GM12878 (cell line): Measurements from ENCODE around the gene EWSR1. TPM values are rescaled to one million over a fixed set of nuclear protein-coding genes. Genes with fewer than 3 reads are reported as not detected.

Experiments
- ATAC-seq: fragments of 200-7000 bp; cut with Tn5 transposase; 3 replicates; pipeline ENCODE4 v1.9.1; 2020; ENCODE audit warnings: mild to moderate bottlenecking, moderate library complexity
- Bru-seq: library from RNA; stranded (reverse); fragments of 400-500 nt; gene quantifications from one replicate; lab custom pipeline; 2021; lab: Mats Ljungman, UMichigan
- BruChase-seq, 2 experiments: library from RNA; stranded (reverse); fragments of 400-500 nt; gene quantifications; one replicate each; lab custom pipeline; 2021; lab: Mats Ljungman, UMichigan
- BruUV-seq: library from RNA; stranded (reverse); fragments of 400-500 nt; replicated peaks from 2 replicates; lab custom pipeline; 2021; lab: Mats Ljungman, UMichigan
- CTCF ChIA-PET: fragments of 300-600 bp; sonication (Branson Sonifier 250); formaldehyde crosslinking; extraction: SDS; loops from one replicate; lab custom pipeline; 2021; ENCODE audit warnings: inconsistent platforms; lab: Yijun Ruan, JAX
- POLR2A ChIA-PET: fragments of 350-600 bp; formaldehyde crosslinking; extraction: SDS; loops from one replicate; lab custom pipeline; 2021; ENCODE audit warnings: inconsistent platforms; lab: Charles Lee
- RAD21 ChIA-PET: fragments of 300-600 bp; sonication (Branson Sonifier 250); formaldehyde crosslinking; loops from one replicate; lab custom pipeline; 2023; ENCODE audit warnings: antibody characterized with exemption; ENCODE audit not compliant: unreplicated experiment; lab: Charles Lee
- SMC1A ChIA-PET: fragments of 300-600 bp; sonication (Branson Sonifier 250); formaldehyde crosslinking; loops from one replicate; lab custom pipeline; 2023; ENCODE audit not compliant: unreplicated experiment, uncharacterized antibody; lab: Charles Lee
- DNase-seq: peaks from one replicate; pipeline ENCODE4 v3.0.0-alpha.2; 2011; ENCODE audit warnings: low read depth, low spot score
- FAIRE-seq: peaks from 3 replicates; lab custom pipeline; 2011; peaks lifted over from hg19 to GRCh38; lab: Jason Lieb, UNC
- H2AFZ ChIP-seq: 2 replicates; pipeline ENCODE4 v1.6.0; 2011; ENCODE audit warnings: low read depth, low read length, control low read depth; ENCODE audit not compliant: control insufficient read depth
- H3K27ac ChIP-seq: 2 replicates; pipeline ENCODE4 v1.5.1; 2011; ENCODE audit warnings: control low read depth; ENCODE audit not compliant: control insufficient read depth, insufficient read depth
- H3K27me3 ChIP-seq, 2 experiments: replicated peaks in 1 of 2; 2 replicates each; pipeline versions ENCODE4 v1.6.0 to v1.6.1; 2011; ENCODE audit warnings: low read length in 1 of 2; ENCODE audit not compliant: control insufficient read depth in 2 of 2, insufficient read depth in 2 of 2
- H3K36me3 ChIP-seq, 2 experiments: 2 replicates each; pipeline ENCODE4 v1.5.1; 2011; ENCODE audit warnings: low read length in 1 of 2; ENCODE audit not compliant: control insufficient read depth in 2 of 2, insufficient read depth in 2 of 2
- H3K4me1 ChIP-seq: 2 replicates; pipeline ENCODE4 v1.6.1; 2011; ENCODE audit warnings: mild to moderate bottlenecking, low read length, moderate library complexity, mixed read lengths; ENCODE audit not compliant: control insufficient read depth, insufficient read depth
- H3K4me2 ChIP-seq: 2 replicates; pipeline ENCODE4 v1.6.0; 2011; ENCODE audit warnings: control low read depth; ENCODE audit not compliant: control insufficient read depth, insufficient read depth
- H3K4me3 ChIP-seq: fragments of 200-600 bp; sonication (generic); 2 replicates; pipeline ENCODE4 v1.5.1; 2016
- H3K79me2 ChIP-seq: 2 replicates; pipeline ENCODE4 v1.6.0; 2011; ENCODE audit warnings: low read length; ENCODE audit not compliant: control insufficient read depth, insufficient read depth
- H3K9ac ChIP-seq: 2 replicates; pipeline ENCODE4 v1.8.0; 2011; ENCODE audit warnings: low read length, control low read depth, mixed read lengths; ENCODE audit not compliant: control insufficient read depth, insufficient read depth
- H3K9me3 ChIP-seq: replicated peaks from 3 replicates; pipeline ENCODE4 v1.5.1; 2011; ENCODE audit warnings: mild to moderate bottlenecking, low read length; ENCODE audit not compliant: control insufficient read depth, insufficient read depth
- H4K20me1 ChIP-seq: 2 replicates; pipeline ENCODE4 v1.6.0; 2011; ENCODE audit not compliant: control insufficient read depth, insufficient read depth
- BRCA1 ChIP-seq: IDR thresholded peaks from 2 replicates; pipeline ENCODE4 v1.6.1; 2011; ENCODE audit warnings: low read depth, low read length, improper control_type of control experiment
- IRF4 ChIP-seq: IDR thresholded peaks from 2 replicates; pipeline ENCODE4 v1.6.1; 2011; ENCODE audit warnings: low read depth, low read length
- RFX5 ChIP-seq: IDR thresholded peaks from 2 replicates; pipeline ENCODE4 v1.6.1; 2011; ENCODE audit warnings: low read depth, low read length, improper control_type of control experiment
- SUZ12 ChIP-seq: fragments of 200-600 bp; sonication (generic); IDR thresholded peaks from one replicate; pipeline ENCODE4 v1.6.1; 2018; ENCODE audit warnings: antibody characterized with exemption, mild to moderate bottlenecking; ENCODE audit not compliant: unreplicated experiment
- ZNF24 ChIP-seq: fragments of 450-650 bp; IDR thresholded peaks from 2 replicates; pipeline ENCODE4 v1.6.1; 2017; ENCODE audit warnings: antibody characterized with exemption, mild to moderate bottlenecking
- ZNF384 ChIP-seq: IDR thresholded peaks from 2 replicates; pipeline ENCODE4 v1.6.1; 2012; ENCODE audit warnings: low read depth, mild to moderate bottlenecking, low read length, improper control_type of control experiment, borderline replicate concordance
- WGBS: methylation state at CpG from one replicate; pipeline ENCODE4 v1.1.6; 2016; ENCODE audit warnings: low lambda C conversion rate; ENCODE audit not compliant: insufficient replicate concordance, insufficient coverage; ENCODE audit errors: missing lambda C conversion rate; 5-methylcytosine and 5-hydroxymethylcytosine counted together
- in situ Hi-C: fragments of 300-500 bp; cut with MboI; formaldehyde crosslinking; loops from 9 replicates; pipeline ENCODE4 v1.14.3; 2018; ENCODE audit warnings: mixed read lengths
- intact Hi-C: fragments of 100-400 bp; cut with micrococcal nuclease; formaldehyde crosslinking; loops from one replicate; pipeline ENCODE4 v1.14.2; 2022; ENCODE audit not compliant: unreplicated experiment
- long read RNA-seq, 2 experiments: library from polyadenylated mRNA; unstranded; transcript quantifications; one replicate each; pipeline ENCODE4 v2.0.0, GENCODE V29; 2019 to 2020
- polyA minus RNA-seq, 3 experiments: library from RNA; depleted of rRNA, polyadenylated mRNA; stranded (reverse); fragments of >200 nt; gene quantifications; 2 replicates each; pipeline ENCODE4 v1.2.3, GENCODE V29; 2011
- polyA plus RNA-seq, 11 experiments: library from polyadenylated mRNA; depleted of rRNA in 4 of 11; unstranded in 6 of 11; stranded (reverse) in 5 of 11; fragments of >200 nt; fragmentation: Nextera tagmentation in 4 of 11; fragmentation: Illumina TruSeq in 1 of 11; extraction: Ambion mirVana in 4 of 11; extraction: Trizol in 1 of 11; gene quantifications; 1 replicate in 1 of 11; 2 replicates in 10 of 11; pipeline versions ENCODE4 v1.2.1 to v1.2.3, GENCODE V29; 2011 to 2016; ENCODE audit warnings: inconsistent platforms in 2 of 11, missing spikeins in 2 of 11, low read depth in 1 of 11
- total RNA-seq, 4 experiments: library from RNA; depleted of rRNA in 3 of 4; stranded (reverse); fragments of >200 nt in 3 of 4; fragmentation: Illumina TruSeq in 1 of 4; extraction: Trizol in 1 of 4; gene quantifications; 2 replicates each; pipeline versions ENCODE4 v1.2.1 to v1.2.3, GENCODE V29; 2013 to 2021
- TF ChIP-seq, protein P1 (sequence below): fragments of 450-650 bp; IDR thresholded peaks from 2 replicates; pipeline ENCODE4 v1.6.1; 2017; ENCODE audit warnings: borderline replicate concordance
- TF ChIP-seq, protein P2 (sequence below): fragments of 450-650 bp; IDR thresholded peaks from 2 replicates; pipeline ENCODE4 v1.6.1; 2018; ENCODE audit warnings: borderline replicate concordance, mild to moderate bottlenecking; ENCODE audit not compliant: partially characterized antibody

EWSR1 gene, protein sequence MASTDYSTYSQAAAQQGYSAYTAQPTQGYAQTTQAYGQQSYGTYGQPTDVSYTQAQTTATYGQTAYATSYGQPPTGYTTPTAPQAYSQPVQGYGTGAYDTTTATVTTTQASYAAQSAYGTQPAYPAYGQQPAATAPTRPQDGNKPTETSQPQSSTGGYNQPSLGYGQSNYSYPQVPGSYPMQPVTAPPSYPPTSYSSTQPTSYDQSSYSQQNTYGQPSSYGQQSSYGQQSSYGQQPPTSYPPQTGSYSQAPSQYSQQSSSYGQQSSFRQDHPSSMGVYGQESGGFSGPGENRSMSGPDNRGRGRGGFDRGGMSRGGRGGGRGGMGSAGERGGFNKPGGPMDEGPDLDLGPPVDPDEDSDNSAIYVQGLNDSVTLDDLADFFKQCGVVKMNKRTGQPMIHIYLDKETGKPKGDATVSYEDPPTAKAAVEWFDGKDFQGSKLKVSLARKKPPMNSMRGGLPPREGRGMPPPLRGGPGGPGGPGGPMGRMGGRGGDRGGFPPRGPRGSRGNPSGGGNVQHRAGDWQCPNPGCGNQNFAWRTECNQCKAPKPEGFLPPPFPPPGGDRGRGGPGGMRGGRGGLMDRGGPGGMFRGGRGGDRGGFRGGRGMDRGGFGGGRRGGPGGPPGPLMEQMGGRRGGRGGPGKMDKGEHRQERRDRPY
- 358 and 390 TPM in 2 replicates for total RNA-seq (2013; cell fraction: nucleolus; rRNA removed)
- total RNA-seq (2014; rRNA removed) (339 and 342 TPM in 2 replicates), total RNA-seq (2014; rRNA removed; fragmentation: Illumina TruSeq; extraction: Trizol) (200 and 209 TPM in 2 replicates), total RNA-seq (2021) (307 and 325 TPM in 2 replicates), polyA plus RNA-seq (2011; rRNA removed) (233 and 400 TPM in 2 replicates), polyA plus RNA-seq (2014; fragmentation: Illumina TruSeq; extraction: Trizol) (430 and 480 TPM in 2 replicates), polyA plus RNA-seq (2014; fragmentation: Nextera tagmentation; extraction: Ambion mirVana) (100 to 1,000 TPM; 130 to 180 TPM), polyA plus RNA-seq (2014; rRNA removed) (369 and 388 TPM in 2 replicates), polyA plus RNA-seq (2016; fragmentation: Nextera tagmentation; extraction: Ambion mirVana) (100 to 1,000 TPM; 426 to 464 TPM), polyA minus RNA-seq (2011; rRNA and poly(A)+ RNA removed) (345 and 478 TPM in 2 replicates), Bru-seq, nascent RNA (percentile 98 among the genes with signal in this experiment), BruChase-seq, experiment 1, labeled RNA remaining after a 6-hour chase (percentile 97 among the genes with signal in this experiment), BruChase-seq, experiment 2, labeled RNA remaining after a 2-hour chase (percentile 98 among the genes with signal in this experiment)
- polyA plus RNA-seq (2011; ENCODE audit: low read depth), result 140 TPM
- polyA plus RNA-seq (2011; cell fraction: cytosol; rRNA removed), result 486 and 548 TPM in 2 replicates
- 908 and 919 TPM in 2 replicates for polyA plus RNA-seq (2011; cell fraction: nucleus; rRNA removed)
- polyA plus RNA-seq (2012), result 149 and 217 TPM in 2 replicates
- 124 and 140 TPM in 2 replicates for polyA minus RNA-seq (2011; cell fraction: cytosol; rRNA and poly(A)+ RNA removed)
- 141 and 185 TPM in 2 replicates for polyA minus RNA-seq (2011; cell fraction: nucleus; rRNA and poly(A)+ RNA removed)
- long read RNA-seq, experiment 1, transcript EWSR1-206 (17 exons, 2,654 nt), result minor isoform, 119 of 445 reads
- long read RNA-seq, experiment 1, transcript EWSR1-207 (17 exons, 2,207 nt), result major isoform, 170 of 445 reads
- long read RNA-seq, experiment 1, partial matches to known transcripts, result 79 of 445 reads
- long read RNA-seq, experiment 1, other reads (novel, unspliced or antisense), result 70 of 445 reads
- long read RNA-seq, experiment 2, transcript EWSR1-206 (17 exons, 2,654 nt), result major isoform, 19 of 194 reads
- long read RNA-seq, experiment 2, transcript EWSR1-207 (17 exons, 2,207 nt), result major isoform, 19 of 194 reads
- long read RNA-seq, experiment 2, transcript EWSR1-215 (8 exons, 2,630 nt), result minor isoform, 5 of 194 reads
- long read RNA-seq, experiment 2, partial matches to known transcripts, result 122 of 194 reads
- long read RNA-seq, experiment 2, other reads (novel, unspliced or antisense), result 25 of 194 reads

DNA sequence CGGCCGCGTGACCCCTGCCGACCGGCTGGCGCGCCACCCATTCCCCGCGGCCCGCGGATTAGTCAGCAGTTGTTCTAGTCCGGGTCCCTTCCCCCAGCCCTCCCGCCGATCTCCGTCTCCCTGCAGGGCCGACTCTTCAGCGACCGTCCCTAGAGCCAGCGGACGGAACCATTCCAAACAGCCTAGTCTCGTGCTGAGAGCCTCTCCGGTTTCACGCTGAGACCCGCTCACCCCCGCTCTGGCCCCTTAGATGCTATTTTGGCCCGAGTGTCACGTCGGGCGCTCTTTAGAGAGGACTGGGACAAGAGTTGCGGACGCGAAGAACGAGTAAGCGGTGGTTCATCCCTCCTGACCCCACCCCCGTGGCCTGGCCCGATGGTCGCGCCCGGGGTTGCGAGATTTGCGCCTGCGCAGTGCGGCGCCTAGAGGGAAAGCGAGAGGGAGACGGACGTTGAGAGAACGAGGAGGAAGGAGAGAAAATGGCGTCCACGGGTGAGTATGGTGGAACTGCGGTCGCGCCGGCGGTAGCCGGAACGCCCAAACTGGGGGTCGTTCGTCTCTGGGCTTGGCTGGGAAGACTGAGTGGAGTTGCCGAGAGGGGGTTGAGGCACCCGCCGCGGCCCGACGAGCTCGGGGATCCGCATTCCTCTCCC, at the start of gene EWSR1, which contains the start of gene RHBDD3:
Gene EWSR1 (plus strand): TSS at position 411 of the 653 bp plus-strand sequence. CDS start 69 bp downstream, at position 480.
Gene RHBDD3 (minus strand): TSS at position 124 of the 653 bp plus-strand sequence. CDS start 2,355 bp downstream, outside the sequence.
- Histone ChIP-seq H3K27me3 (no peaks in the 10 kb centered on the region), H2AFZ (peak within 1 kb of the TSS; percentile 100), H3K36me3 (peaks cover 12 to 25% of the 10 kb centered on the region in 2 experiments), H3K9ac (peak within 1 kb of the TSS; percentile 99), H3K4me3 (peak within 1 kb of the TSS; percentile 96), H3K4me2 (peak within 1 kb of the TSS; percentile 88), H3K9me3 (no peaks in the 10 kb centered on the region), H3K4me1 (peaks cover 2% of the 10 kb centered on the region; the same call in 1 of the 2 replicates), H3K79me2 (peaks cover 74% of the 10 kb centered on the region), H3K27ac (peak within 1 kb of the TSS; percentile 100), H4K20me1 (peaks cover 18% of the 10 kb centered on the region)
- RAD21 ChIA-PET, result interaction anchor here (1.2 kb wide), 1 partner anchor 61 kb away, joined by 3 read pairs; no protein-coding TSS in a partner anchor
- WGBS, result 1% methylated on average over 62 of the region's 67 CpGs
- no TSS peak for BruUV-seq
- in situ Hi-C loops (no loop called here), intact Hi-C loops (no loop called here)
- SMC1A ChIA-PET, result interaction anchor here (1.7 kb wide), 1 partner anchor 9 kb away, joined by 7 read pairs; no protein-coding TSS in a partner anchor
- POLR2A ChIA-PET, result no interaction called here
- CTCF ChIA-PET, result no interaction called here
- ATAC-seq (peak; percentile 76), FAIRE-seq (no peak), DNase-seq (peak; percentile 70)
- TF ChIP-seq RFX5 (peak; percentile 49; the same call in 1 of the 2 replicates), ZNF384 (no peak), SUZ12 (no peak), ZNF24 (0 out of 2 replicates have a peak, but pooled peaks have one; percentile 6), IRF4 (no peak), BRCA1 (no peak; the same call in 1 of the 2 replicates)
- TF ChIP-seq, protein P1, sequence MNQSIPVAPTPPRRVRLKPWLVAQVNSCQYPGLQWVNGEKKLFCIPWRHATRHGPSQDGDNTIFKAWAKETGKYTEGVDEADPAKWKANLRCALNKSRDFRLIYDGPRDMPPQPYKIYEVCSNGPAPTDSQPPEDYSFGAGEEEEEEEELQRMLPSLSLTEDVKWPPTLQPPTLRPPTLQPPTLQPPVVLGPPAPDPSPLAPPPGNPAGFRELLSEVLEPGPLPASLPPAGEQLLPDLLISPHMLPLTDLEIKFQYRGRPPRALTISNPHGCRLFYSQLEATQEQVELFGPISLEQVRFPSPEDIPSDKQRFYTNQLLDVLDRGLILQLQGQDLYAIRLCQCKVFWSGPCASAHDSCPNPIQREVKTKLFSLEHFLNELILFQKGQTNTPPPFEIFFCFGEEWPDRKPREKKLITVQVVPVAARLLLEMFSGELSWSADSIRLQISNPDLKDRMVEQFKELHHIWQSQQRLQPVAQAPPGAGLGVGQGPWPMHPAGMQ, result no peak
- TF ChIP-seq, protein P2, sequence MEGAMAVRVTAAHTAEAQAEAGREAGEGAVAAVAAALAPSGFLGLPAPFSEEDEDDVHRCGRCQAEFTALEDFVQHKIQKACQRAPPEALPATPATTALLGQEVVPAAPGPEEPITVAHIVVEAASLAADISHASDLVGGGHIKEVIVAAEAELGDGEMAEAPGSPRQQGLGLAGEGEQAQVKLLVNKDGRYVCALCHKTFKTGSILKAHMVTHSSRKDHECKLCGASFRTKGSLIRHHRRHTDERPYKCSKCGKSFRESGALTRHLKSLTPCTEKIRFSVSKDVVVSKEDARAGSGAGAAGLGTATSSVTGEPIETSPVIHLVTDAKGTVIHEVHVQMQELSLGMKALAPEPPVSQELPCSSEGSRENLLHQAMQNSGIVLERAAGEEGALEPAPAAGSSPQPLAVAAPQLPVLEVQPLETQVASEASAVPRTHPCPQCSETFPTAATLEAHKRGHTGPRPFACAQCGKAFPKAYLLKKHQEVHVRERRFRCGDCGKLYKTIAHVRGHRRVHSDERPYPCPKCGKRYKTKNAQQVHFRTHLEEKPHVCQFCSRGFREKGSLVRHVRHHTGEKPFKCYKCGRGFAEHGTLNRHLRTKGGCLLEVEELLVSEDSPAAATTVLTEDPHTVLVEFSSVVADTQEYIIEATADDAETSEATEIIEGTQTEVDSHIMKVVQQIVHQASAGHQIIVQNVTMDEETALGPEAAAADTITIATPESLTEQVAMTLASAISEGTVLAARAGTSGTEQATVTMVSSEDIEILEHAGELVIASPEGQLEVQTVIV, result peak; percentile 93
